ENCODE results near the gene SUGCT. TPM values are rescaled to one million over a fixed set of nuclear protein-coding genes. Genes with fewer than 3 reads are reported as not detected.

SUGCT gene
- total and polyA plus RNA-seq, 2 of the 8 experiments (the other 6 are each of a cell fraction or from before 2014, with no cell fraction given): 2.8 to 5.4 TPM

GRCh38 chr7:40760987-40761386 is 626.2 kb downstream of the SUGCT start:
- Histone ChIP-seq H3K4ac (replicated peaks; ENCODE audit: insufficient read length, low read depth, low read length) (no peak overlapping the region), H2BK120ac (replicated peaks; ENCODE audit: low read depth, low read length) (no peak overlapping the region), H2BK5ac (ENCODE audit: low read depth, low read length) (no peak overlapping the region), H2BK15ac (ENCODE audit: low read length) (no peak overlapping the region), H2AFZ (ENCODE audit: low read length) (no peak overlapping the region), H3K23ac (ENCODE audit: insufficient read length) (no peak overlapping the region), H3K79me2 (ENCODE audit: control insufficient read depth in 1 of 2, insufficient read depth in 2 of 2, low read length in 2 of 2) (no peaks in the 10 kb centered on the region), H3K4me1 (replicated peaks in 1 of 4; ENCODE audit: control insufficient read depth in 3 of 4, insufficient read depth in 4 of 4, low read length in 3 of 4) (peaks cover 0 to 3% (median 3%) of the 10 kb centered on the region in 4 experiments; a peak in 5 of 7 replicates), H3K4me2 (ENCODE audit: insufficient read depth in 1 of 2, low read depth in 2 of 2, low read length in 2 of 2) (no peak overlapping the region), H4K91ac (replicated peaks; ENCODE audit: insufficient read length, low read length) (no peak overlapping the region), H3K27ac (ENCODE audit: low read depth, low read length) (no peak overlapping the region), H2BK20ac (ENCODE audit: low read length) (no peak overlapping the region), H3K9ac (replicated peaks in 1 of 4; ENCODE audit: extremely low read depth in 1 of 4, low read depth in 3 of 4, low read length in 3 of 4) (no peak overlapping the region), H4K8ac (ENCODE audit: extremely low read depth, insufficient read depth, low read length) (no peak overlapping the region), H4K5ac (ENCODE audit: insufficient read length, low read depth, low read length) (no peak overlapping the region), H3K4me3 (ENCODE audit: extremely low read depth in 1 of 4, insufficient read depth in 2 of 4, low read depth in 3 of 4, low read length in 4 of 4) (no peak overlapping the region), H2BK12ac (ENCODE audit: low read depth, low read length) (no peak overlapping the region), H3K18ac (ENCODE audit: extremely low read depth, low read length) (no peak overlapping the region), H4K20me1 (replicated peaks in 1 of 2; ENCODE audit: control insufficient read depth in 1 of 2, insufficient read depth in 2 of 2, low read length in 2 of 2) (no peaks in the 10 kb centered on the region), H3K36me3 (ENCODE audit: control insufficient read depth in 2 of 4, insufficient read depth in 4 of 4, low read length in 3 of 4) (no peaks in the 10 kb centered on the region), H3K79me1 (ENCODE audit: low read depth, low read length) (no peaks in the 10 kb centered on the region), H3K56ac (replicated peaks; ENCODE audit: insufficient read length, low read depth, low read length) (no peak overlapping the region), H3K27me3 (replicated peaks in 1 of 4; ENCODE audit: control insufficient read depth in 3 of 4, extremely low read depth in 1 of 4, insufficient read depth in 3 of 4, low read length in 3 of 4) (no peaks in the 10 kb centered on the region), H3K9me3 (ENCODE audit: insufficient read depth in 2 of 2, low read depth in 1 of 2, low read length in 1 of 2) (no peaks in the 10 kb centered on the region), H3K14ac (ENCODE audit: insufficient read length) (no peak overlapping the region), H3K23me2 (ENCODE audit: low read depth, low read length) (no peaks in the 10 kb centered on the region), H2AK5ac (ENCODE audit: low read depth, low read length) (no peak overlapping the region)
- DNase-seq (ENCODE audit: low read depth in 1 of 2, low spot score in 2 of 2) (no peak), FAIRE-seq (no peak)
- 96% methylated on average over 4 of the region's 4 CpGs; no CpG with 5 or more reads in 1 of the 2 experiments for WGBS, 2 experiments (ENCODE audit: extremely low coverage in 1 of 2, insufficient coverage in 1 of 2, insufficient read length in 1 of 2, insufficient replicate concordance in 2 of 2, low coverage in 1 of 2, low lambda C conversion rate in 2 of 2, missing lambda C conversion rate in 1 of 2)
- ChIA-PET CTCF (ENCODE audit: partially characterized antibody) (interaction anchor here (1.4 to 2.3 kb wide), 3 partner anchors 9 to 156 kb away, joined by 3 to 8 read pairs (median 4); no protein-coding TSS in a partner anchor), POLR2A (ENCODE audit: partially characterized antibody) (no interaction called here)
- no peak for TF ChIP-seq POLR2AphosphoS5 (IDR thresholded peaks at IDR 0.05; ENCODE audit: low read depth, low read length)
- TF ChIP-seq, protein P1, sequence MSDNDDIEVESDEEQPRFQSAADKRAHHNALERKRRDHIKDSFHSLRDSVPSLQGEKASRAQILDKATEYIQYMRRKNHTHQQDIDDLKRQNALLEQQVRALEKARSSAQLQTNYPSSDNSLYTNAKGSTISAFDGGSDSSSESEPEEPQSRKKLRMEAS (IDR thresholded peaks at IDR 0.05): no peak
- no peak for TF ChIP-seq NRF1 (IDR thresholded peaks at IDR 0.05; ENCODE audit: low read depth, low read length)
- TF ChIP-seq FOSL1 (IDR thresholded peaks at IDR 0.05; ENCODE audit: insufficient read depth, low read depth, low read length): no peak
- no peak for TF ChIP-seq TAF7 (optimal IDR thresholded peaks at IDR 0.05; ENCODE audit: borderline replicate concordance, low read depth, low read length)
- TF ChIP-seq CREB1 (IDR thresholded peaks at IDR 0.05): no peak
- TF ChIP-seq SAP30 (IDR thresholded peaks at IDR 0.05; ENCODE audit: insufficient read depth, insufficient replicate concordance, low read length): no peak
- no peak for TF ChIP-seq KDM4A (IDR thresholded peaks at IDR 0.05; ENCODE audit: low read depth, low read length, severe bottlenecking)
- TF ChIP-seq HDAC2 (IDR thresholded peaks at IDR 0.05; ENCODE audit: borderline replicate concordance in 1 of 2, low read depth in 2 of 2, low read length in 2 of 2): no peak
- no peak for TF ChIP-seq ASH2L (IDR thresholded peaks at IDR 0.05; ENCODE audit: low read length)
- no peak for TF ChIP-seq CBX8 (IDR thresholded peaks at IDR 0.05; ENCODE audit: borderline replicate concordance, low read depth, low read length)
- no peak for TF ChIP-seq RFX5 (IDR thresholded peaks at IDR 0.05; ENCODE audit: borderline replicate concordance, low read depth, low read length)
- no peak for TF ChIP-seq SP2 (IDR thresholded peaks at IDR 0.05; ENCODE audit: low read length)
- no peak for TF ChIP-seq TAF1 (IDR thresholded peaks at IDR 0.05; ENCODE audit: low read depth, low read length)
- TF ChIP-seq POLR2A (IDR thresholded peaks at IDR 0.05; ENCODE audit: control extremely low read depth in 1 of 2, low read depth in 2 of 2, low read length in 2 of 2): no peak
